ENCODE measurements around the gene MINDY4. TPM values are rescaled to one million over a fixed set of nuclear protein-coding genes. Genes with fewer than 3 reads are reported as not detected.

The MINDY4 gene
- total and polyA plus RNA-seq, 2 of the 13 experiments (the other 11 are each of a cell fraction or from before 2014, with no cell fraction given) = not detected

DNA sequence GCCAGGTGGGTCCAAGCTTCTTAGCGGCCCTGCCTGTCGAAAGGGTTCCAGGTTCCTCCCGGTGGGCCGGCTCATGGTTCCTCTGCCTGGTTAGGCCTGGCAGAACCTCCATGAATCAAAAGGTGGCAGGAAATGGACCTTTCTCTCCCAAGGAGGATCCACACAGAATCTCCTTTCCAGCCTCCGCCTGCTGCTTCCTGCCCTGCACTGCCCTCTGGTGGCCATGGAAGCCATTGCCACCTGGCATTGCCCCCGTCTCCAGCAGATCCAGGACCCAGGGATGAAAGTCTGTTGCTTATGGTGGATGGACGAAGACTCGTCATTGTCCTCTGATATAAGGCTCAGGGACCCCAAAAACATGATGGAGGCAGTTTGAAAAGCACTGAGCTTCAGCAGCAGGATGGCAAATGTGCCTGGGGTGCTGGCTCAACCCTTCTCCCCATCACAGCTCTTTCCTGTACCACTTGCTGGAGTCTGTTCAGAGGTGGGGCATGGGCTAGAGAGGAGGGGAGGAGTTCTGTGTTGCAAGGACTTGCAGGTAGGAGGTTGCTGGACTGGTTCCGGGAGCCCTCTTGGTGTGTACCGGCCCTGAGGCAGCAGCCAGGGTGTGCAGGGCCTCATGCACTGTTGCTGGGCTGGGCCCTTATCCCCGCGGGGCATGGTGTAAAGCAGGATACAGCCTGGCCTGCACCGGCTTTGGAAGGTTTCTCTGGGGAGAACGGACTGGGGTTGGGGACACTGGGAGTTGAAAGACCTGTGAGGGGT lies 30.6 kb upstream of the MINDY4 start (continued):
- TF ChIP-seq, protein P1, sequence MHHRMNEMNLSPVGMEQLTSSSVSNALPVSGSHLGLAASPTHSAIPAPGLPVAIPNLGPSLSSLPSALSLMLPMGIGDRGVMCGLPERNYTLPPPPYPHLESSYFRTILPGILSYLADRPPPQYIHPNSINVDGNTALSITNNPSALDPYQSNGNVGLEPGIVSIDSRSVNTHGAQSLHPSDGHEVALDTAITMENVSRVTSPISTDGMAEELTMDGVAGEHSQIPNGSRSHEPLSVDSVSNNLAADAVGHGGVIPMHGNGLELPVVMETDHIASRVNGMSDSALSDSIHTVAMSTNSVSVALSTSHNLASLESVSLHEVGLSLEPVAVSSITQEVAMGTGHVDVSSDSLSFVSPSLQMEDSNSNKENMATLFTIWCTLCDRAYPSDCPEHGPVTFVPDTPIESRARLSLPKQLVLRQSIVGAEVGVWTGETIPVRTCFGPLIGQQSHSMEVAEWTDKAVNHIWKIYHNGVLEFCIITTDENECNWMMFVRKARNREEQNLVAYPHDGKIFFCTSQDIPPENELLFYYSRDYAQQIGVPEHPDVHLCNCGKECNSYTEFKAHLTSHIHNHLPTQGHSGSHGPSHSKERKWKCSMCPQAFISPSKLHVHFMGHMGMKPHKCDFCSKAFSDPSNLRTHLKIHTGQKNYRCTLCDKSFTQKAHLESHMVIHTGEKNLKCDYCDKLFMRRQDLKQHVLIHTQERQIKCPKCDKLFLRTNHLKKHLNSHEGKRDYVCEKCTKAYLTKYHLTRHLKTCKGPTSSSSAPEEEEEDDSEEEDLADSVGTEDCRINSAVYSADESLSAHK (CRISPR knock-in tag; IDR thresholded peaks at IDR 0.05; ENCODE audit: borderline replicate concordance) = no peak
- no peak for TF ChIP-seq ZNF850 (CRISPR knock-in tag; conservative IDR thresholded peaks at IDR 0.05)
- TF ChIP-seq ZNF501 (CRISPR knock-in tag; IDR thresholded peaks at IDR 0.05) = peak; percentile 65; the same call in 1 of the 2 replicates
- no peak for TF ChIP-seq ZNF552 (CRISPR knock-in tag; IDR thresholded peaks at IDR 0.05; ENCODE audit: borderline replicate concordance)
- TF ChIP-seq, protein P2, sequence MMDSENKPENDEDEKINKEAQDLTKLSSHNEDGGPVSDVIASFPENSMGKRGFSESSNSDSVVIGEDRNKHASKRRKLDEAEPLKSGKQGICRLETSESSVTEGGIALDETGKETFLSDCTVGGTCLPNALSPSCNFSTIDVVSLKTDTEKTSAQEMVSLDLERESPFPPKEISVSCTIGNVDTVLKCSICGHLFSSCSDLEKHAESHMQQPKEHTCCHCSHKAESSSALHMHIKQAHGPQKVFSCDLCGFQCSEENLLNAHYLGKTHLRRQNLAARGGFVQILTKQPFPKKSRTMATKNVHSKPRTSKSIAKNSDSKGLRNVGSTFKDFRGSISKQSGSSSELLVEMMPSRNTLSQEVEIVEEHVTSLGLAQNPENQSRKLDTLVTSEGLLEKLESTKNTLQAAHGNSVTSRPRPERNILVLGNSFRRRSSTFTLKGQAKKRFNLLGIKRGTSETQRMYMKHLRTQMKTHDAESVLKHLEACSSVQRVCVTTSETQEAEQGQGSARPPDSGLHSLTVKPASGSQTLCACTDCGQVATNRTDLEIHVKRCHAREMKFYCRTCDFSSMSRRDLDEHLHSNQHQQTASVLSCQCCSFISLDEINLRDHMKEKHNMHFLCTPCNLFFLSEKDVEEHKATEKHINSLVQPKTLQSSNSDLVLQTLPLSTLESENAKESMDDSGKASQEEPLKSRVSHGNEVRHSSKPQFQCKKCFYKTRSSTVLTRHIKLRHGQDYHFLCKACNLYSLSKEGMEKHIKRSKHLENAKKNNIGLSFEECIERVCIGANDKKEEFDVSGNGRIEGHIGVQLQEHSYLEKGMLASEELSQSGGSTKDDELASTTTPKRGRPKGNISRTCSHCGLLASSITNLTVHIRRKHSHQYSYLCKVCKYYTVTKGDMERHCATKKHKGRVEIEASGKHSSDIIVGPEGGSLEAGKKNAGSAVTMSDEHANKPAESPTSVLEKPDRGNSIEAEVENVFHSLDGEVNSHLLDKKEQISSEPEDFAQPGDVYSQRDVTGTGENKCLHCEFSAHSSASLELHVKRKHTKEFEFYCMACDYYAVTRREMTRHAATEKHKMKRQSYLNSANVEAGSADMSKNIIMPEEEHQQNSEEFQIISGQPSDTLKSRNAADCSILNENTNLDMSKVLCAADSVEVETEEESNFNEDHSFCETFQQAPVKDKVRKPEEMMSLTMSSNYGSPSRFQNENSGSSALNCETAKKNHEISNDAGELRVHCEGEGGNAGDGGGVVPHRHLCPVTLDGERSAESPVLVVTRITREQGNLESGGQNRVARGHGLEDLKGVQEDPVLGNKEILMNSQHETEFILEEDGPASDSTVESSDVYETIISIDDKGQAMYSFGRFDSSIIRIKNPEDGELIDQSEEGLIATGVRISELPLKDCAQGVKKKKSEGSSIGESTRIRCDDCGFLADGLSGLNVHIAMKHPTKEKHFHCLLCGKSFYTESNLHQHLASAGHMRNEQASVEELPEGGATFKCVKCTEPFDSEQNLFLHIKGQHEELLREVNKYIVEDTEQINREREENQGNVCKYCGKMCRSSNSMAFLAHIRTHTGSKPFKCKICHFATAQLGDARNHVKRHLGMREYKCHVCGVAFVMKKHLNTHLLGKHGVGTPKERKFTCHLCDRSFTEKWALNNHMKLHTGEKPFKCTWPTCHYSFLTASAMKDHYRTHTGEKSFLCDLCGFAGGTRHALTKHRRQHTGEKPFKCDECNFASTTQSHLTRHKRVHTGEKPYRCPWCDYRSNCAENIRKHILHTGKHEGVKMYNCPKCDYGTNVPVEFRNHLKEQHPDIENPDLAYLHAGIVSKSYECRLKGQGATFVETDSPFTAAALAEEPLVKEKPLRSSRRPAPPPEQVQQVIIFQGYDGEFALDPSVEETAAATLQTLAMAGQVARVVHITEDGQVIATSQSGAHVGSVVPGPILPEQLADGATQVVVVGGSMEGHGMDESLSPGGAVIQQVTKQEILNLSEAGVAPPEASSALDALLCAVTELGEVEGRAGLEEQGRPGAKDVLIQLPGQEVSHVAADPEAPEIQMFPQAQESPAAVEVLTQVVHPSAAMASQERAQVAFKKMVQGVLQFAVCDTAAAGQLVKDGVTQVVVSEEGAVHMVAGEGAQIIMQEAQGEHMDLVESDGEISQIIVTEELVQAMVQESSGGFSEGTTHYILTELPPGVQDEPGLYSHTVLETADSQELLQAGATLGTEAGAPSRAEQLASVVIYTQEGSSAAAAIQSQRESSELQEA (CRISPR knock-in tag; IDR thresholded peaks at IDR 0.05; ENCODE audit: not compliant biosample characterization) = no peak
- no peak for TF ChIP-seq BRD4 (CRISPR knock-in tag; IDR thresholded peaks at IDR 0.05)

Data from HepG2 (cell line).